HG03064 (cell line): ENCODE measurements around the gene PTPRG.

Experiments
- ATAC-seq: cut with Tn5 transposase; IDR thresholded peaks from one replicate; pipeline ENCODE4 v1.9.1; 2021; ENCODE audit warnings: low read depth; ENCODE audit not compliant: unreplicated experiment

PTPRG gene

GRCh38 chr3:62149962-62150361 is 588.6 kb downstream of the PTPRG start:
- ATAC-seq, result no peak

- no peak for ATAC-seq
These were observed 590.2 kb downstream of the PTPRG start for GRCh38 chr3:62151591-62151990.

GRCh38 chr3:62153231-62153630 is 591.9 kb downstream of the PTPRG start:
- no peak for ATAC-seq

- no peak for ATAC-seq
These were observed 593.2 kb downstream of the PTPRG start for GRCh38 chr3:62154457-62155148.

GRCh38 chr3:62159056-62159708 is 597.8 kb downstream of the PTPRG start:
- no peak for ATAC-seq

GRCh38 chr3:62159709-62160092 is 598.3 kb downstream of the PTPRG start:
- ATAC-seq, result no peak

GRCh38 chr3:62161371-62161770 is 600.0 kb downstream of the PTPRG start:
- ATAC-seq, result no peak

GRCh38 chr3:62164196-62164595 is 602.8 kb downstream of the PTPRG start:
- no peak for ATAC-seq

GRCh38 chr3:62164746-62165145 is 603.4 kb downstream of the PTPRG start:
- no peak for ATAC-seq

- no peak for ATAC-seq
These were observed 606.3 kb downstream of the PTPRG start for GRCh38 chr3:62167566-62168262.

- ATAC-seq, result no peak
These were observed 607.0 kb downstream of the PTPRG start for GRCh38 chr3:62168356-62168755.

- no peak for ATAC-seq
These were observed 608.7 kb downstream of the PTPRG start for GRCh38 chr3:62169906-62170660.

- no peak for ATAC-seq
These were observed 610.4 kb downstream of the PTPRG start for GRCh38 chr3:62171789-62172188.

- ATAC-seq, result no peak
These were observed 610.8 kb downstream of the PTPRG start for GRCh38 chr3:62172199-62172598.

- no peak for ATAC-seq
These were observed 612.7 kb downstream of the PTPRG start for GRCh38 chr3:62173939-62174515.

- no peak for ATAC-seq
These were observed 613.8 kb downstream of the PTPRG start for GRCh38 chr3:62175161-62175560.

GRCh38 chr3:62178032-62178431 is 616.7 kb downstream of the PTPRG start:
- ATAC-seq, result no peak

- ATAC-seq, result no peak
These were observed 617.6 kb downstream of the PTPRG start for GRCh38 chr3:62178739-62179600.

GRCh38 chr3:62180514-62180913 is 619.1 kb downstream of the PTPRG start:
- no peak for ATAC-seq

- ATAC-seq, result no peak
These were observed 621.7 kb downstream of the PTPRG start for GRCh38 chr3:62183087-62183486.
